Measurements from ENCODE around the gene ELP2.

GRCh38 chr18:36139245-36139644, 9.5 kb downstream of the ELP2 start:
- TF ChIP-seq, protein P1, sequence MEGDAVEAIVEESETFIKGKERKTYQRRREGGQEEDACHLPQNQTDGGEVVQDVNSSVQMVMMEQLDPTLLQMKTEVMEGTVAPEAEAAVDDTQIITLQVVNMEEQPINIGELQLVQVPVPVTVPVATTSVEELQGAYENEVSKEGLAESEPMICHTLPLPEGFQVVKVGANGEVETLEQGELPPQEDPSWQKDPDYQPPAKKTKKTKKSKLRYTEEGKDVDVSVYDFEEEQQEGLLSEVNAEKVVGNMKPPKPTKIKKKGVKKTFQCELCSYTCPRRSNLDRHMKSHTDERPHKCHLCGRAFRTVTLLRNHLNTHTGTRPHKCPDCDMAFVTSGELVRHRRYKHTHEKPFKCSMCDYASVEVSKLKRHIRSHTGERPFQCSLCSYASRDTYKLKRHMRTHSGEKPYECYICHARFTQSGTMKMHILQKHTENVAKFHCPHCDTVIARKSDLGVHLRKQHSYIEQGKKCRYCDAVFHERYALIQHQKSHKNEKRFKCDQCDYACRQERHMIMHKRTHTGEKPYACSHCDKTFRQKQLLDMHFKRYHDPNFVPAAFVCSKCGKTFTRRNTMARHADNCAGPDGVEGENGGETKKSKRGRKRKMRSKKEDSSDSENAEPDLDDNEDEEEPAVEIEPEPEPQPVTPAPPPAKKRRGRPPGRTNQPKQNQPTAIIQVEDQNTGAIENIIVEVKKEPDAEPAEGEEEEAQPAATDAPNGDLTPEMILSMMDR (IDR thresholded peaks at IDR 0.05; ENCODE audit: low read depth, low read length, missing input control) = no peak
- no peak for TF ChIP-seq SP1 (IDR thresholded peaks at IDR 0.05)
- TF ChIP-seq TAF1 (conservative IDR thresholded peaks at IDR 0.05) = no peak
- no peak for TF ChIP-seq YY1 (IDR thresholded peaks at IDR 0.05)
- TF ChIP-seq, protein P2, sequence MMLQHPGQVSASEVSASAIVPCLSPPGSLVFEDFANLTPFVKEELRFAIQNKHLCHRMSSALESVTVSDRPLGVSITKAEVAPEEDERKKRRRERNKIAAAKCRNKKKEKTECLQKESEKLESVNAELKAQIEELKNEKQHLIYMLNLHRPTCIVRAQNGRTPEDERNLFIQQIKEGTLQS (IDR thresholded peaks at IDR 0.05) = no peak
- TF ChIP-seq MAX (IDR thresholded peaks at IDR 0.05) = no peak
- no peak for TF ChIP-seq GABPA (IDR thresholded peaks at IDR 0.05 in 1 of 2, conservative IDR thresholded peaks at IDR 0.05 in 1 of 2)
- no peak for TF ChIP-seq NR2F2 (IDR thresholded peaks at IDR 0.05)

All from liver (tissue), 3 donors.